Measurements from ENCODE around the gene ARMH3. TPM values are rescaled to one million over a fixed set of nuclear protein-coding genes. Genes with fewer than 3 reads are reported as not detected.

The ARMH3 gene
- total RNA-seq: 6.6 and 8.8 TPM in 2 replicates

GRCh38 chr10:102055647-102056419, at the start of gene ARMH3:
Gene ARMH3, minus strand, starts transcription at chr10:102056173. Its CDS starts 16,059 bp downstream, at chr10:102040114.

GRCh38 chr10:102064868-102065560, 9.0 kb upstream of the ARMH3 start, which contains the start of gene HPS6:
Gene HPS6, plus strand, starts transcription at chr10:102065349. Its CDS starts 126 bp downstream, at chr10:102065475.

GRCh38 chr10:101843032-101844021, 212.6 kb downstream of the ARMH3 start, which contains the start of gene KCNIP2:
Gene KCNIP2, minus strand, starts transcription at chr10:101843800. Its CDS starts 232 bp downstream, at chr10:101843568.

GRCh38 chr10:101818119-101818871, 237.7 kb downstream of the ARMH3 start, which contains the start of gene OGA:
Gene OGA, minus strand, starts transcription at chr10:101818444. Its CDS starts 422 bp downstream, at chr10:101818022.

Other genes starting within 250 kb of the ARMH3 start
- gene OGA, start 237.7 kb downstream of the ARMH3 start, total RNA-seq: 84.1 and 111 TPM in 2 replicates
- 0.27 and 0.75 TPM in 2 replicates for gene KCNIP2, start 212.4 kb downstream of the ARMH3 start, total RNA-seq
- 26.4 and 31.1 TPM in 2 replicates for gene HPS6, start 9.2 kb upstream of the ARMH3 start, total RNA-seq
- gene LDB1, start 64.2 kb upstream of the ARMH3 start, total RNA-seq: 42.5 and 46.3 TPM in 2 replicates
- gene PPRC1, start 76.9 kb upstream of the ARMH3 start, total RNA-seq: 8.9 and 14.0 TPM in 2 replicates
- gene NOLC1, start 96.2 kb upstream of the ARMH3 start, total RNA-seq: 35.4 and 40.3 TPM in 2 replicates
- 0.09 TPM in 1 of 2 replicates, not detected in the other for gene ELOVL3, start 170.1 kb upstream of the ARMH3 start, total RNA-seq
- not detected in 2 replicates for gene PITX3, start 185.3 kb upstream of the ARMH3 start, total RNA-seq
- 16.2 and 26.7 TPM in 2 replicates for gene GBF1, start 189.4 kb upstream of the ARMH3 start, total RNA-seq